GM23248 (cell line): Measurements from ENCODE around the gene NUP210. TPM values are rescaled to one million over a fixed set of nuclear protein-coding genes. Genes with fewer than 3 reads are reported as not detected.

Experiments
- DNase-seq: peaks from one replicate; pipeline ENCODE4 v3.0.0-alpha.2; 2015
- H2AFZ ChIP-seq: fragments of 200-600 bp; sonication (generic); 2 replicates; pipeline ENCODE4 v1.6.1; 2016; ENCODE audit warnings: antibody characterized with exemption
- H3F3A ChIP-seq: fragments of 200-600 bp; sonication (generic); 2 replicates; pipeline ENCODE4 v1.6.1; 2016; ENCODE audit warnings: mild to moderate bottlenecking, antibody characterized with exemption, mixed run types; ENCODE audit not compliant: insufficient read depth
- H3K27ac ChIP-seq: fragments of 200-600 bp; sonication (generic); 2 replicates; pipeline ENCODE4 v1.5.1; 2016; ENCODE audit warnings: mild to moderate bottlenecking
- H3K27me3 ChIP-seq: fragments of 200-600 bp; sonication (generic); replicated peaks from 2 replicates; pipeline ENCODE4 v1.6.1; 2016; ENCODE audit warnings: mild to moderate bottlenecking; ENCODE audit not compliant: insufficient read depth
- H3K36me3 ChIP-seq: fragments of 200-600 bp; sonication (generic); 2 replicates; pipeline ENCODE4 v1.6.1; 2016; ENCODE audit warnings: low read depth, mild to moderate bottlenecking
- H3K4me1 ChIP-seq: fragments of 200-600 bp; sonication (generic); 2 replicates; pipeline ENCODE4 v1.6.1; 2016; ENCODE audit warnings: mild to moderate bottlenecking; ENCODE audit not compliant: insufficient read depth
- H3K4me2 ChIP-seq: fragments of 200-600 bp; sonication (generic); one replicate; pipeline ENCODE4 v1.6.1; 2016; ENCODE audit warnings: mild to moderate bottlenecking; ENCODE audit not compliant: unreplicated experiment
- H3K4me3 ChIP-seq: fragments of 200-600 bp; sonication (generic); 2 replicates; pipeline ENCODE4 v1.5.1; 2016; ENCODE audit warnings: mild to moderate bottlenecking
- H3K79me2 ChIP-seq: fragments of 200-600 bp; sonication (generic); 2 replicates; pipeline ENCODE4 v1.6.1; 2016; ENCODE audit warnings: mild to moderate bottlenecking; ENCODE audit not compliant: insufficient read depth
- H3K9ac ChIP-seq: fragments of 200-600 bp; sonication (generic); 2 replicates; pipeline ENCODE4 v1.6.1; 2016; ENCODE audit warnings: mild to moderate bottlenecking
- H3K9me2 ChIP-seq: fragments of 200-600 bp; sonication (generic); 2 replicates; pipeline ENCODE4 v1.6.1; 2016; ENCODE audit warnings: mixed run types, mild to moderate bottlenecking, moderate library complexity; ENCODE audit not compliant: insufficient read depth
- H3K9me3 ChIP-seq: fragments of 200-600 bp; sonication (generic); one replicate; pipeline ENCODE4 v1.6.1; 2017; ENCODE audit warnings: low read depth
- H4K20me1 ChIP-seq: fragments of 200-600 bp; sonication (generic); 2 replicates; pipeline ENCODE4 v1.6.0; 2016; ENCODE audit not compliant: insufficient read depth
- EZH2 ChIP-seq: fragments of 200-600 bp; sonication (generic); IDR thresholded peaks from 2 replicates; pipeline ENCODE4 v1.6.1; 2018; ENCODE audit warnings: antibody characterized with exemption, mild to moderate bottlenecking; ENCODE audit not compliant: insufficient read depth, poor library complexity, severe bottlenecking
- EZH2phosphoT487 ChIP-seq: fragments of 200-600 bp; sonication (generic); IDR thresholded peaks from 2 replicates; pipeline ENCODE4 v1.6.1; 2018; ENCODE audit warnings: antibody characterized with exemption, moderate library complexity, mild to moderate bottlenecking, low read depth; ENCODE audit not compliant: insufficient read depth
- WGBS, 2 experiments: methylation state at CpG; one replicate each; pipeline ENCODE4 v1.1.6; 2015 to 2017; ENCODE audit warnings: low lambda C conversion rate in 2 of 2, low coverage in 1 of 2; ENCODE audit errors: missing lambda C conversion rate in 2 of 2; 5-methylcytosine and 5-hydroxymethylcytosine counted together
- in situ Hi-C: fragments of 300-500 bp; cut with MboI; formaldehyde crosslinking; loops from 2 replicates; pipeline ENCODE4 v1.15.0; 2020
- polyA plus RNA-seq: library from polyadenylated mRNA; unstranded; fragments of >200 nt; fragmentation: Nextera tagmentation; extraction: Ambion mirVana; gene quantifications from 2 replicates; pipeline ENCODE4 v1.2.1, GENCODE V29; 2016
- total RNA-seq: library from RNA; depleted of rRNA; stranded (reverse); fragments of >200 nt; shearing (Covaris generic); gene quantifications from 2 replicates; pipeline ENCODE4 v1.2.3, GENCODE V29; 2014

The NUP210 gene
- total and polyA plus RNA-seq, 2 experiments from 2014 or later, result 0.04 TPM; not detected in 1

DNA sequence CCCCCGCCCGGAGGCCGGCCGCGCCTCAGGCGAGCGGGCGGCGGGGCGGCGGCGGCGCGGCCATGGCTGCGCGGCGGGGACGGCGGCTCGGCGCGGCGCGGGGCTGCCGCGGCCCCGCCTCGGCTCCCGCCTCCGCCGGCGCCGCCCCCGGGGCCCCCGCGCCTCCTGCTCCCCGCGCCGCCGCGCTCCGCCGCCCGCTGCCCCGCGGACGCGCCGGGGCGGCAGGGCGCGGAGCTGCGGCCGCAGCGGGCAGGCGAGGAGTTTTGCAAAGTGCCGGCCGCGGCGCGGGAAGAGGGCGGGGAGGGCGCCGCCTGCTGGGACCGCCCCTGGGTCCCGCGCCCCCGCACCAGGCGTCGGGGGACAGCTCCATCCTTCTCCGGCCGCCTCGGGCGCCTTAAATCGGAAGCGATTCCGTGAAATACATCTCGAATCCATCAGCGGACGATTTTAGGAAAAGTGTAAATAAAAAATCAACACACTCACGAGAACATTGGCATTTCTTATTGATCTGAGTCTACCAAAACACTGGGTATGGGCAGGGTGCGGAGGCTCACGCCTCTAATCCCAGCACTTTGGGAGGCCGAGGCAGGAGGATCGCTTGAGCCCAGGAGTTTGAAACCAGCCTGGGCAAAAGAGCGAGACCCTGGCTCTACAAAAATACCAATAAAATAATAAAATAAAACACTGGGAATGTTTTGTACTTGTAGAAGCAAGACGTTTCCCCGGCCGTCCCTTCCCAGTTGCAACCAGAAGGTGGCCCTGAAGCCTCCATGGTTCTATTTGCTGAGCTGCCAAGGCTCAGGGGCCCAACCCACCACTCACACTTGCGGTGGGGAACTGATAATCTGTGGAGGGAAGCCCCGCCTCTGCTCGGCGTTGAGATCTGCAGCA, 136.9 kb downstream of the NUP210 start:
- Histone ChIP-seq H3K79me2 (no peaks in the 10 kb centered on the region), H3K4me1 (no peaks in the 10 kb centered on the region), H3K36me3 (no peaks in the 10 kb centered on the region), H2AFZ (no peak overlapping the region), H3F3A (no peaks in the 10 kb centered on the region), H3K27ac (no peak overlapping the region), H3K27me3 (peaks cover 34% of the 10 kb centered on the region), H3K4me2 (no peak overlapping the region), H4K20me1 (no peaks in the 10 kb centered on the region), H3K9me2 (no peaks in the 10 kb centered on the region), H3K9me3 (no peaks in the 10 kb centered on the region), H3K9ac (no peak overlapping the region), H3K4me3 (0 out of 2 replicates have a peak overlapping the region, but pooled peaks have one; percentile 45)
- DNase-seq, result peak; percentile 40
- TF ChIP-seq EZH2phosphoT487 (0 out of 2 replicates have a peak, but pooled peaks have one; percentile 61), EZH2 (peak; percentile 94)
- 6 to 9% methylated on average over 29 to 31 of the region's 93 CpGs for WGBS, 2 experiments
- in situ Hi-C loops, result no loop called here

DNA sequence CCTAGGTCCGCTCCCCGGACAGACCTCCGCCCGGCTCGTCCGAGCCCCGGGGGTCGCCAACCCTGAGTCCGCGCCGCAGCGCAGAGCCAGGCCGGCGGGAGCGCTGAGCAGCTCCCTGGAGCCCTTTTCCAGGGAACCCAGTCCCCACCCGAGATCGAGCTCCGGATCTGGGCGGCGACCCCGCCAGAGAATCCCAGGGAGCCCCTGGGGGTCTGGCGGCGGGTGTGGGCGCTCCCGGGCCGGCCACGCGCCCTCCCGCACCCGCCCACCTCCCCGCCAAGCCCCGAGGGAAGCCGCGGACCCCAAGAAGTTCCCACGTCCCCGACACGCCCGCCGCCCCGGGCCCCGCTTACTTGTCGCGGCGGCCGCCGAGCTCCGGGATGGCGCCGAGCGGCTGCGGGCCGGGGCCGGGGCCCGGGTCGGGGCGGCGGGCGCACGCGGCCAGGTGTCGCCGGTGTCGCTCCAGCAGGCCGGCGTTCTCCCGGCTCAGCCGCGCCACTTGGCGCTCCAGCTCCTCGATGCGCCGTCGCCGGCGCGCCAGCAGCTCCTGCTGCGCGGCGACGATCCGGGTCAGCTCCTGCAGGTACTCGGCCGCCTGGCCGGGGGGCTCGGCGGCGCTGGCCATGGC, 137.7 kb downstream of the NUP210 start:
- no peaks in the 10 kb centered on the region for H3K36me3 ChIP-seq
- no peak overlapping the region for H3K4me2 ChIP-seq
- H3K9me2 ChIP-seq, result no peaks in the 10 kb centered on the region
- H3K9ac ChIP-seq, result no peak overlapping the region
- DNase-seq, result peak; percentile 15
- H3K9me3 ChIP-seq, result no peaks in the 10 kb centered on the region
- H3K4me1 ChIP-seq, result no peaks in the 10 kb centered on the region
- no peaks in the 10 kb centered on the region for H4K20me1 ChIP-seq
- no peak overlapping the region for H2AFZ ChIP-seq
- no peak overlapping the region for H3K4me3 ChIP-seq
- in situ Hi-C loops, result no loop called here
- H3F3A ChIP-seq, result no peaks in the 10 kb centered on the region
- no peaks in the 10 kb centered on the region for H3K79me2 ChIP-seq
- WGBS, 2 experiments, result 2 to 5% methylated on average over 24 to 60 of the region's 87 CpGs
- TF ChIP-seq EZH2phosphoT487 (no peak), EZH2 (peak; percentile 3)
- H3K27me3 ChIP-seq, result peaks cover 39% of the 10 kb centered on the region
- H3K27ac ChIP-seq, result no peak overlapping the region

DNA sequence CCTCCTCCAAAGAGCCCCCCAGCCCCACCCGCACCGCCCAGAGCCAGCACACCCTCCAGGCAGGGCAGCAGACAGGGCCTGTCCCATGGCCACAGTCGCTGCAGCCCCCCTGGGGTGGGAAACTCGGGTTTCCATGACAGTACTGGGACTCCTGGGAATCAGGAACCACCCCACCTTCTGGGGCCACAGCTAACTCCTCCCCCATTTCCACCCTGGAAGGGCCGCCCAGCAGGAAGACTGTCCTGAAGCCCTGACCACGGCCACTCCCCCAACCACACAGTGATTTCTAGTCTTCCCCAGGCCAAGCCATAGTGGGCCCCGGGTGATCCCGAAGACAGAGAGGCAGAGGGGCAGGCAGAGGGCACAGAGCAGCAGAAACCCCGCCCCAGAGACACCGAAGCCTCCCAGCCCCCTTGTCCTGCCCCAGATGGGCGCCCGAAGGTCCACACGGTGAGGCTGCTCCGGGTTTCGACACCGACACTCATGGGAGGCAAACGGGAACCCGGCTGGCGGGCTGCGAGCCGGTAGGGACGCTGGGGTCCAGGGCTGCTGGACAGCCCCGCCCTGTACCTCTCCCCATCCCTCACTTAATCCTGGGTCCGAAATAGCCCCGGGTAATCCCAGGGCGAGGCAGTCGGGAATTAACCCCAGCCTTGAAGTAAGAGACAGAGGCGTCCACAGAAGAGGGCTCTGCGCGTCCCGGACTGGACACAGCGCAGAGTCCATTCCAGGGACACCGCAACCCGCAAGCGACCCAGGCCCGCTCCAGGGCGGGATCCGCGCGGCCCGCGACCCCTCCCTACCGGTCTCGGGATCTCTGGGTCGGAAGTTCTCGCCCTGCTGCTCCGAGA, 138.4 kb downstream of the NUP210 start:
- no peak overlapping the region for H3K4me2 ChIP-seq
- no peak for TF ChIP-seq EZH2phosphoT487
- peak; percentile 60 for TF ChIP-seq EZH2
- no peak overlapping the region for H3K4me3 ChIP-seq
- H3K27ac ChIP-seq, result no peak overlapping the region
- WGBS, 2 experiments, result 37 to 50% methylated on average over 36 to 37 of the region's 47 CpGs
- DNase-seq, result no peak
- H3K4me1 ChIP-seq, result no peaks in the 10 kb centered on the region
- H3K36me3 ChIP-seq, result no peaks in the 10 kb centered on the region
- H3K9me3 ChIP-seq, result no peaks in the 10 kb centered on the region
- no peaks in the 10 kb centered on the region for H3K9me2 ChIP-seq
- H3K79me2 ChIP-seq, result no peaks in the 10 kb centered on the region
- in situ Hi-C loops, result no loop called here
- H3K27me3 ChIP-seq, result peaks cover 46% of the 10 kb centered on the region
- no peaks in the 10 kb centered on the region for H3F3A ChIP-seq
- no peaks in the 10 kb centered on the region for H4K20me1 ChIP-seq
- no peak overlapping the region for H2AFZ ChIP-seq
- H3K9ac ChIP-seq, result no peak overlapping the region
